ENCODE measurements around the gene FGF2.

DNA sequence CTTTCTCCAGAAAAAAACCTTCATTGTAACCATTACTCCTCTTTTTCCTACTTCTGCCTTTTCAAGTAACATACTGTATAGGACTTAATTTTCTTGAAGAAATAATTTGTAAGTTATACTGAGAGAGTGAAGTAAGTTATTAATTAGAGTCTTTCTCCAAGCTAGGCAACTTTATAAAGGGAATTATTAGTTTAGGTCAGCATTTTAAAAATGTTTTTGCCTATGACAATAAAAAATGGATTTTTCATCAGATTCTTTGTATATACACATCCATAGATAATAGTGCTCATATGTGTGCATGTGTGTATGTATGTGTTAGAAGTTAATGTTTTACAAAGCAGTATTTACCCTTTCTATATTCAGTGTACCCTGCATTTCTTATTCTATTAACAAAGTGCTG, 106.1 kb downstream of the FGF2 start:
- no peak for TF ChIP-seq EZH2 (IDR thresholded peaks at IDR 0.05; ENCODE audit: borderline replicate concordance, low read depth, low read length, poor library complexity, severe bottlenecking)
- TF ChIP-seq, protein P1, sequence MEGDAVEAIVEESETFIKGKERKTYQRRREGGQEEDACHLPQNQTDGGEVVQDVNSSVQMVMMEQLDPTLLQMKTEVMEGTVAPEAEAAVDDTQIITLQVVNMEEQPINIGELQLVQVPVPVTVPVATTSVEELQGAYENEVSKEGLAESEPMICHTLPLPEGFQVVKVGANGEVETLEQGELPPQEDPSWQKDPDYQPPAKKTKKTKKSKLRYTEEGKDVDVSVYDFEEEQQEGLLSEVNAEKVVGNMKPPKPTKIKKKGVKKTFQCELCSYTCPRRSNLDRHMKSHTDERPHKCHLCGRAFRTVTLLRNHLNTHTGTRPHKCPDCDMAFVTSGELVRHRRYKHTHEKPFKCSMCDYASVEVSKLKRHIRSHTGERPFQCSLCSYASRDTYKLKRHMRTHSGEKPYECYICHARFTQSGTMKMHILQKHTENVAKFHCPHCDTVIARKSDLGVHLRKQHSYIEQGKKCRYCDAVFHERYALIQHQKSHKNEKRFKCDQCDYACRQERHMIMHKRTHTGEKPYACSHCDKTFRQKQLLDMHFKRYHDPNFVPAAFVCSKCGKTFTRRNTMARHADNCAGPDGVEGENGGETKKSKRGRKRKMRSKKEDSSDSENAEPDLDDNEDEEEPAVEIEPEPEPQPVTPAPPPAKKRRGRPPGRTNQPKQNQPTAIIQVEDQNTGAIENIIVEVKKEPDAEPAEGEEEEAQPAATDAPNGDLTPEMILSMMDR (conservative IDR thresholded peaks at IDR 0.05; ENCODE audit: low read depth, low read length): no peak
